AG08396 (cell line): ENCODE data around the gene PDPK1.
"Not testable (repeated sequence)": the region's sequence is repeated elsewhere in the genome, so short reads cannot be mapped to it uniquely, and the experiment has no call there.

Experiments
- DNase-seq: peaks from one replicate; pipeline ENCODE4 v3.0.0; 2012; ENCODE audit warnings: low spot score, mixed read lengths

PDPK1 gene

DNA sequence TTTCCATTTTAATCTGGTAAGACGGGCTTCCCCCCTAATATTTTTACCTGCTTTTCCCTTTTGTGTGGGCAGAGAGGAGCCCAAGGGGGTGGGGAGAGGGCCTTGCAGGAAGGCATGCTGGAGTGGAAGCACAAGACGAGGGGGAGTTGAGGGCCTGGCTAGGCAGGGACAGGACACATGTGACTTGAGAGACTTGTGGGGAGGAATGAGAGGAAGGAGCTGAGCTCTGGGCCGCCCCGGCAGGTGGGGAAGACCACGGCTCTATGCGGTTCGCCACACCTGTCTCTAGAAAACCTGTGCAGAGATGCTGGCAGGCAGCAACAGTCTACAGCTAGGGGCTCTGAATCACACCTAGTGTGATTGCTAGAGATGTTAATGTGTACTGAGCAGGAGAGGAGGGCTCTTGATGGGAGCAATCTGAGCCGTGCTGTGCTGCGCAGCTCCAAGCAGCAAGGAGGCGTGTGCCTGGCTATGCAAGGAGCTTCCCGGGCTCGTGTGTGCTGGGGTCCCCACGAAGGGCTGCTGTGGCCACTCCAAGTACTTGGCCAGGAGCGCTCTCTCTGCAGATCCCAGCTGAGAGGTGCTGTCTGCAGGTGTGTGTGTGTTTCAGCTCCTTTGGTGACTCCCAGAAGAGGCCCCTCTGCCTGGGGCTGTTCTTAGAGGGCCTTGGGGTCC is 50.2 kb downstream of the PDPK1 start:
- no peak for DNase-seq

DNA sequence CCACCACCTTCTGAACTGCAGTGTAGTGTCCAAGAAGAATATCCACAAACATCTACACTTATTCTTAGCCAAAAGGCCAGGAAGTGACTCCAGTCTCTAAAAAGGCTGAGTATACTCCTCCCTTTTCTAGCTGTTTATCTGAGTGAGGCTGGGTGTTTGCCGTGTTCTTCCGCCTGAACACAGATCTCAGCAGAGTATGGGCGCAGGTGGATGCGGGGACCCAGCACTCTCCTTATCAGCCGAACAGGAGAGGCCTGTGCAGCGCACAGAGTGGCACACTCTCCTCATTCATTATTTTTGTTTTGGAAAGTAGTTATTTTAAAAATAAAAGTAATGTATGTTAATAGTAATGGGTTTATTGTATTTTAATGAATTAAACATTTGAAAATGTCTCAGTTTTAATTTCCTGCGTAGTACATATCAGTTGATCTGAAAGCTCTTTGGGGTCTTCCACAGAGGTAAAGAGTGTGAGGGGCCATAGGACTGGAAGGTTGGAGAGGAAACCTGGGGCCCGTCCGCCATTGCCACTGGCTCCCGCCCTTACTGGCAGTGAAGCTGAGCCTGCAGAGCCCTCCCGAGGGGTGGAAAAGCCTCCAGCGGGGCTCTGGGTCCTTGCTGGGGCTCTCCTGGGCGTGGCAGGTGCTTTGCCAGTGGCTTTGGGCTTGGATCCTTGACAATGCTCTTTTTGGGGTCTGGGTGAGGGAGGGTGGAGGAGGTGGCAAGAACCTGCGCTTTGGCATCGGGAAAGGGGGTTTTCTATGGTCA is 53.8 kb downstream of the PDPK1 start:
- DNase-seq = no peak

- DNase-seq = no peak
These were observed 55.0 kb downstream of the PDPK1 start for GRCh38 chr16:2592786-2593185.

GRCh38 chr16:2595393-2596205 is 57.8 kb downstream of the PDPK1 start:
- DNase-seq = no peak

GRCh38 chr16:2596747-2597559 is 59.1 kb downstream of the PDPK1 start:
- DNase-seq = no peak

- no peak for DNase-seq
These were observed 59.7 kb downstream of the PDPK1 start for GRCh38 chr16:2597560-2597902.

DNA sequence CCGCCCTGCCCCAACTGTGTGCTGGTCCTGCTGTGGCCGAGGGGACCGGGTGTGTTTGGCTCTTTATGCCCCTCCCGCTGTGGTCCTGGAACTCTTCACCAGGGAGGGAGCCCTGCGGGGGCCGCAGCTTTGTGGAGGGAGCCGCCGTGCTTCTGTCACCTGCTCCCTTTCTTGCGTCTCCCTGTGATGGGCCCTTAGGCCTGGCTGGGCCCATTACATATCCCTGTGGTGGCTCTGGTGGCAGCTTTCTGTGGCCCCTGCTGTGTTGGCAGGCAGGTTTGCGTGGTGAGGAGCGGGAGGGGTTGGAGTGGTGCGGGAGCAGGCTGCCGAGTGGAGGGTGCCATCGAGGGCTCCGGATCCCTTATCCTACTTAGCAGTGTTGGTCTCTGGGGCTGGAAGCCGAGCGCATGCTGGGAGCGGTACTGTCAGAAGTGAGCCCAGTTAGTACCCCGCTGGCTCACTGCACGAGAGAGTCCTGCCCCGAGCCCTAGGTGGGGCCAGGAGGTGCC is 60.4 kb downstream of the PDPK1 start:
- DNase-seq = no peak

DNA sequence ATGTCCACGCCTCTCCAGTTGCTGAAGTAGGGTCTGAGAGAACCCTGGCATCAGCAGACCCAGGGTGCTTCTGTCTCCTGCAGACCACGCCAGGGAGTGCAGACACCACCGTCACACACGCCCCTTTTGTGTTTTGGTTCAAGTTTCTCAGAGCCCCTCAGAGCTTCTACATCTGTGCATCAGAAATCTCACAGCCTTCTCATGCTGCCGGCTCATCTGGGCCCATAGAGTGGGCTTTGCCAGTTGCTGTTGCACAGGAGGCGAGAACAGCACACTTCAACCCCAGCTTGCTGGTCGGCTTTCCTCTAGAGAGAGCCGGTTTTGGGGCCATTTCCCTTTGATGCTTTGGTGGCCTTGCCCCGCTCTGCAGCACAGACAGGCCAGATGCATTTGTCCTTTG is 60.9 kb downstream of the PDPK1 start:
- no peak for DNase-seq

GRCh38 chr16:2599165-2599564 is 61.3 kb downstream of the PDPK1 start:
- not testable (repeated sequence) for DNase-seq

DNA sequence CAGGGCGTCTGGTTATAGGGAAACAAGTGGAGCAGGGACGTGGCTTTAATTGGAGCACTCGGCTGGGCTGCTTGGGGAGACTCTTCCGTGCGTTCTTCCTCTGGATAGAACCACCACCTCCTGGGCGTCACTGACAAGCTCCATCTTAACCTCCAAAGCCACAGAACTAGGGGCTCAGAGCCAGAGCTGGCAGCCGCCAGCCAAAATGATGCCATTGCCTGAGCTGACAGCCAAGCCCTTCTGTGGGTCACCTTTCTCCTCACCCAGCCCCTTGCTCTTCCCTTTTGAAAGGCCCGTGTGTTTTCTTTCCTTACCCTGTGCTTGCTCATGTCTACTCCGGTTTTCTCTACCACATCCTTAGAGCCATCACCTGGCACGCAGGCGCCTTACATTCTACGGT is 62.0 kb downstream of the PDPK1 start:
- DNase-seq = not testable (repeated sequence)

DNA sequence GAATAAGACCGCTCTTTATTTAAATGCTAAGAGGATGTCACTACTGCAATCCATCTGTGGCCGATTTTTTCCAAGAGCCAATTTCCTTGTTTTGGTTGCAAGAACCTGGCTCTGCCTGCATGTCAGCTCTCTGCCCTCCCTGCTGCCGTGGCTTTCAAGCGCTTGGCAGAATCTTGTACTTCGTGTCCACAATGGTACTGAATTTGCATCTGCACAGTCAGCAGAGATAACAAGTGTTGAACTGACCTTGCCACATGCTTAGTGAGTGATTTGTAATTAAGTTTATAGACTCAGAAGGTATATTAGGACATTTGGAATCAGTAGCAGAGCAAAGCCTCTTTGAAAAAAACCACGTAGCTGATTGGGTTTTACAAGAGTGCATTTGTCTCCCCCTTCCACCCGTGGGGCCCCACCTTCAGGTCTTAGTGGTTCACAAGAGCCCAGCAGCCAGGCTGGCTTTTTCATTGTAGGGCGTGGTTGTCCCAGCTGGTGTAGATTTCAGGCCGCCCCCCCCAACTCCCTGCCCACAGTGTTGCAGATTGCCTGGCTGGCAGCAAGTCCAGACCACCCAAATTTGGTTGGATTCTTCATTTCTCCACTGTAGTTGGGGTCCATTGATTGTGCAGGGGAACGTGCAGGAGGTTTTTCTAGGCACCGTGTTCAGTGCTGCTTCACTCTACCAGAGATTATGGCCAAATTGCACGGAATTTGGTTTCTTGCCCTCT is 63.6 kb downstream of the PDPK1 start:
- not testable (repeated sequence) for DNase-seq

GRCh38 chr16:2602175-2602574 is 64.4 kb downstream of the PDPK1 start:
- DNase-seq = not testable (repeated sequence)

DNA sequence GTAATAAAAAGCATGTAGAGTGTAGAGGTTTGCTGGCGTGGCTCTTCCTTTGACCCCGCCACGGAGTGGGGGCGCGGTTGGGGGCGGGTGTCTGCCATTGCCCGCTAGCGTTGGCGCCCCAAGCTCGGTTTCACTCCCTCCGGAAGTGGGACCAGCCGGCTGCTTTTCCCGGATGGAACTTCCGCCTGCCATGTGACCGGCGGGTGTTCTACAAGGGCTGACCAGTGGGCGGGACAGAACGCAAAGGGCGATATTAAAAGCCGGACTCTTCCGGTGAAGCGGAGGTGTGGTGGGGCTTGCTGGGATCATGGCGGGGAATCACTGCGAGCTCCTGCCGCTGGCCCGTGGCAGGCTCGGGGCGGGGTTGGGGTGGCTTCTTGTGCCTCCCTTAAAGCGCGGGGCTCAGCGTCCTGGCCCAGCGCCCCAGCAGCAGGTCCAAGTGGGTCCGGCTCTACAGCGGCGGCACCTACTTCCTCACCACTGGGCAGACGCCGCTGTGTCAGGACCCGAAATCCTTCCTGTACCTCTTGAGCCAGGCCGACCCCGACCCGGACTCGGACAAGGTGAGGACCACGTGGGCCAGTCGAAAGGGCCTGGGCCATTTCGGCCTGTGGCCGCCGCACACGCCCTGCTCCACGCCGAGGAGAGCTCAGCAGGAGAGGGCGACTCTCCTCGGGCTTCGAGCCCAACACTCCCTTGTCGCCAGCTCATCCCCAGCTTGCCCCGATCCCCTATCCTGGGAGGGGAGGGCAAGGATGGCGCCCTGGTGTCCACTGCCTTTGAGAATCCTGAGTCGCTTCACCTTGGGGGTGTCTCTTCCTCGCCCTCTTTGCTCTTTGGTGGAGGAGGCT is 65.6 kb downstream of the PDPK1 start:
- DNase-seq = peak; percentile 99

DNA sequence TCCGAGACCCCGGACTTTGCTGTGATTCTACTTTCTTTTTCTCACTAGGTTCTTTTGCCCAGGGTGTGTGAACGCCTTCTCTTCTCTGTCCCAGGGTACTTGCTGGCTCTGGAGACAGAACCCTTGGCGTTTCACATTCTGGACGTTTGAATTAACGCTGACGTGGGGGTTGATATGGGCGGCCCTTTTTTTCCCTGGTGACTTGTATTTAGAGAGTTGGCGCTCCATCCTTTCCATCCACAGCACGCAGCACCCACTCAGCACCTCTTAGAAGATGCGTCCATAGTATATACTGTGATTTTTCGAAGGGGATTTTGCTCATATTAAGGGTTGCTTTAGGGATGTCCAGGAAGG is 66.2 kb downstream of the PDPK1 start:
- DNase-seq = not testable (repeated sequence)

GRCh38 chr16:2606820-2607219 is 69.0 kb downstream of the PDPK1 start:
- not testable (repeated sequence) for DNase-seq

GRCh38 chr16:2609345-2609744 is 71.5 kb downstream of the PDPK1 start:
- not testable (repeated sequence) for DNase-seq

GRCh38 chr16:2609827-2610470 is 72.1 kb downstream of the PDPK1 start:
- no peak for DNase-seq

DNA sequence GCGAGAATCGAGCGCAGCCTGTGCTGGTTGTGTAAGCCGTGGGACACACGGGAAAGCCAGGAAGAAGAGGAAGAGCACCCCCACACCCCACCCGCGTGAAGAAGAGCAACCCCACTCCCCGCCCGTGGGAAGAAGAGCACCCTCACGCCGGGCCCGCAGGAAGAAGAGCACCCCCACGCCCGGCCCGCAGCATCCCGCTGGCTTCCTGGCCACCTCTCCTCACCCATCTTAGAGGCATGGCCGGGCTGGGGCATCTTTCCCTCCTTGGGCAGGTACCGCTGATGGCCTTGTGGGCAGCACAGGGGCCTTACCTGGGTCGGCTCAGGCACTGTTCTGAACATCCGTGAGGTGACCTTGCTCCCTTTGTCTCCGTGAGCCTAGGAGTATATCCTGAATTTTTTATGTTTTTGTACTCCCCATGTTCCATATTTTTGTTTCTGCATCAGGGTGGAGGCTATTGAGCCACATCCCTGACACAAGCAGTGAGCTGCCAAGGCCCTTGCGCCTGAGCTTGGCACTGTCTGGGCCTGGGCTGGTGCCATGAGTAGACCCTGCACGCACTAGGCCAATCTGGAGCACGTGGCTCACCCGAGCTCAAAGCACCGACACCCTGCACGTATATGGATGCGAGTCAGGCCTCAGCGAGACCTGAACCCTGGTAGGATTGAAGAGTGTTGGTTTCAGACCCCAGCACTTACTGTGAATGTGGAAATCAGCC is 73.1 kb downstream of the PDPK1 start:
- DNase-seq = no peak

DNA sequence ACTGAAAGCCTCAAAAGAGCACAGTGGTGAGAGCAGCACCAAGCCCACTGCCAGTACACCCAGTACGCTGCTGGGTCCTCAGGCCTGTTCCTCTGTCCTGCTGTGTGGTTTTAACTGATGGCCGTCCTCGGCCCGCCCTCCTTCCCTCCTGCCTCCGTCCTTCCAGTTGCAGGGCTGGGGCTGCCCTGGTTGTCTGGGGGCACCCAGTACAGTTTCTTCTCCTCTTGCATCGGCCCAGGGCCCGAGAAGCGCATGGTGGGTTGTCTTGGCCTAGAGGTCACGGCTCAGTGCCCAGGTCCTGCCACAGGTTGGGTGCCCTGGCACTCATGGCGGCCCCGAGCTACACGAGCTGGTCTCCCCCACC is 73.7 kb downstream of the PDPK1 start:
- no peak for DNase-seq
